Measurements from ENCODE around the gene RNASE4. TPM values are rescaled to one million over a fixed set of nuclear protein-coding genes. Genes with fewer than 3 reads are reported as not detected.
A peak's percentile ranks its signal among the peaks of the same experiment; 100 is the strongest.

Gene RNASE4
- polyA plus RNA-seq, 1 of the 3 experiments (the other 2 are of a cell fraction), result 11.6 TPM

GRCh38 chr14:20662968-20663732 lies 21.2 kb upstream of the RNASE4 start:
- Histone ChIP-seq H3K4me1 (ENCODE audit: control insufficient read depth in 1 of 2, insufficient read depth in 2 of 2, low read depth in 1 of 2, low read length in 1 of 2) (no peaks in the 10 kb centered on the region), H3K9ac (no peak overlapping the region), H3K36me3 (replicated peaks in 1 of 2; ENCODE audit: control insufficient read depth in 1 of 2, insufficient read depth in 2 of 2, low read length in 1 of 2) (no peaks in the 10 kb centered on the region), H3F3A (replicated peaks; ENCODE audit: insufficient read depth) (no peaks in the 10 kb centered on the region), H3K79me2 (ENCODE audit: insufficient read depth) (no peaks in the 10 kb centered on the region), H3K27ac (ENCODE audit: low read depth in 2 of 2, low read length in 1 of 2) (no peak overlapping the region), H2AFZ (ENCODE audit: low read depth) (no peak overlapping the region), H3K9me2 (no peaks in the 10 kb centered on the region), H3K9me3 (no peaks in the 10 kb centered on the region), H4K20me1 (ENCODE audit: insufficient read depth) (no peaks in the 10 kb centered on the region), H3K4me3 (ENCODE audit: low read depth in 2 of 2, low read length in 1 of 2) (peak overlapping the region; percentile 26 to 46; a peak in 2 of 4 replicates), H3K27me3 (ENCODE audit: insufficient read depth) (peaks cover 70% of the 10 kb centered on the region), H3K4me2 (peak overlapping the region; percentile 53)
- ChIA-PET POLR2A (no interaction called here), CTCF (interaction anchor here (0.6 kb wide), 2 partner anchors 44 to 294 kb away, joined by 3 read pairs; no protein-coding TSS in a partner anchor)
- TF ChIP-seq TEAD4 (IDR thresholded peaks at IDR 0.05; ENCODE audit: borderline replicate concordance, insufficient read depth) (0 out of 2 replicates have a peak, but pooled peaks have one; percentile 61), SIN3A (IDR thresholded peaks at IDR 0.05; ENCODE audit: borderline replicate concordance, low read depth, low read length) (0 out of 2 replicates have a peak, but pooled peaks have one; percentile 19), TAF1 (IDR thresholded peaks at IDR 0.05; ENCODE audit: borderline replicate concordance, low read depth, low read length) (no peak), SMC3 (IDR thresholded peaks at IDR 0.05; ENCODE audit: low read depth, low read length) (peak; percentile 15; the same call in 1 of the 2 replicates), FOSL2 (IDR thresholded peaks at IDR 0.05; ENCODE audit: borderline replicate concordance, low read depth) (peak; percentile 25; the same call in 1 of the 2 replicates), CTCF (IDR thresholded peaks at IDR 0.05) (peak; percentile 49), REST (IDR thresholded peaks at IDR 0.05; ENCODE audit: low read depth, low read length) (no peak; the same call in 1 of the 2 replicates), MXI1 (IDR thresholded peaks at IDR 0.05; ENCODE audit: low read depth, low read length) (no peak)
- WGBS (ENCODE audit: low lambda C conversion rate), result 8% methylated on average over 25 of the region's 31 CpGs
- DNase-seq, result no peak
